Activated CD8-positive, alpha-beta memory T cell treated with anti-CD3 and anti-CD28 coated beads for 4 hours (primary cell): ENCODE data around the gene UBE3C.

ENCODE experiments used
- DNase-seq, 2 donors: peaks; one replicate each; pipeline ENCODE4 v3.0.0-alpha.2; 2020; ENCODE audit warnings: low read depth in 2 of 2

The UBE3C gene

GRCh38 chr7:157177333-157177982, 38.7 kb downstream of the UBE3C start:
- DNase-seq: no peak

- no peak for DNase-seq
Measured at GRCh38 chr7:157177983-157178381, 39.3 kb downstream of the UBE3C start.

- DNase-seq: no peak
Measured at GRCh38 chr7:157183832-157184231, 45.1 kb downstream of the UBE3C start.

GRCh38 chr7:157188091-157188665, 49.5 kb downstream of the UBE3C start:
- DNase-seq: no peak

GRCh38 chr7:157189405-157189804, 50.7 kb downstream of the UBE3C start:
- DNase-seq: no peak

- DNase-seq: no peak
Measured at GRCh38 chr7:157192861-157193260, 54.1 kb downstream of the UBE3C start.

GRCh38 chr7:157193274-157193673, 54.5 kb downstream of the UBE3C start:
- no peak for DNase-seq

GRCh38 chr7:157194948-157195347, 56.2 kb downstream of the UBE3C start:
- no peak for DNase-seq

GRCh38 chr7:157195868-157196267, 57.1 kb downstream of the UBE3C start:
- DNase-seq: no peak

GRCh38 chr7:157204134-157204533, 65.4 kb downstream of the UBE3C start:
- no peak for DNase-seq

- no peak for DNase-seq
Measured at GRCh38 chr7:157205438-157205837, 66.7 kb downstream of the UBE3C start.

- no peak for DNase-seq
Measured at GRCh38 chr7:157208571-157209413, 70.1 kb downstream of the UBE3C start.

GRCh38 chr7:157210682-157211081, 72.0 kb downstream of the UBE3C start:
- DNase-seq: no peak

GRCh38 chr7:157211690-157212089, 73.0 kb downstream of the UBE3C start:
- DNase-seq: no peak

- DNase-seq: no peak
Measured at GRCh38 chr7:157219154-157219553, 80.4 kb downstream of the UBE3C start.

GRCh38 chr7:157220916-157221569, 82.3 kb downstream of the UBE3C start:
- DNase-seq: no peak

GRCh38 chr7:157222687-157223086, 84.0 kb downstream of the UBE3C start:
- no peak for DNase-seq

GRCh38 chr7:157224627-157225026, 85.9 kb downstream of the UBE3C start:
- no peak for DNase-seq

GRCh38 chr7:157228864-157229422, 90.2 kb downstream of the UBE3C start:
- peak in 1 of 2 donors; percentile 2 for DNase-seq

GRCh38 chr7:157233677-157234076, 95.0 kb downstream of the UBE3C start:
- no peak for DNase-seq

- DNase-seq: no peak
Measured at GRCh38 chr7:157234271-157234670, 95.5 kb downstream of the UBE3C start.
